BJ (cell line): ENCODE results near the gene GABBR2. TPM values are rescaled to one million over a fixed set of nuclear protein-coding genes. Genes with fewer than 3 reads are reported as not detected.

Experiments
- CTCF ChIA-PET: fragments of 350-600 bp; formaldehyde crosslinking; extraction: SDS; loops from one replicate; lab custom pipeline; 2021; ENCODE audit warnings: antibody characterized with exemption, inconsistent platforms; lab: Yijun Ruan, JAX
- POLR2A ChIA-PET: fragments of 300-600 bp; sonication (Branson Sonifier 250); formaldehyde crosslinking; extraction: SDS; loops from one replicate; lab custom pipeline; 2021; ENCODE audit warnings: antibody characterized with exemption; lab: Charles Lee
- DNase-seq: peaks from one replicate; pipeline ENCODE4 v3.0.0-alpha.2; 2011; ENCODE audit warnings: low read depth
- H3K27me3 ChIP-seq: 2 replicates; pipeline ENCODE4 v1.6.0; 2011; ENCODE audit warnings: low read length; ENCODE audit not compliant: control insufficient read depth, insufficient read depth
- H3K36me3 ChIP-seq: 2 replicates; pipeline ENCODE4 v1.5.1; 2011; ENCODE audit warnings: low read length; ENCODE audit not compliant: control insufficient read depth, insufficient read depth
- H3K4me3 ChIP-seq: 2 replicates; pipeline ENCODE4 v1.5.1; 2011; ENCODE audit warnings: low read depth, mild to moderate bottlenecking, control low read depth, low read length
- polyA plus RNA-seq: library from polyadenylated mRNA; depleted of rRNA; stranded (reverse); fragments of >200 nt; gene quantifications from 2 replicates; pipeline ENCODE4 v1.2.3, GENCODE V29; 2011
- TF ChIP-seq, protein P1 (sequence below): IDR thresholded peaks from 2 replicates; pipeline ENCODE4 v1.5.1; 2011; ENCODE audit warnings: low read depth, mild to moderate bottlenecking, control low read depth, inconsistent platforms, low read length, moderate library complexity; ENCODE audit not compliant: insufficient read depth

The GABBR2 gene
- polyA plus RNA-seq, 1 experiment, result 1.6 TPM

DNA sequence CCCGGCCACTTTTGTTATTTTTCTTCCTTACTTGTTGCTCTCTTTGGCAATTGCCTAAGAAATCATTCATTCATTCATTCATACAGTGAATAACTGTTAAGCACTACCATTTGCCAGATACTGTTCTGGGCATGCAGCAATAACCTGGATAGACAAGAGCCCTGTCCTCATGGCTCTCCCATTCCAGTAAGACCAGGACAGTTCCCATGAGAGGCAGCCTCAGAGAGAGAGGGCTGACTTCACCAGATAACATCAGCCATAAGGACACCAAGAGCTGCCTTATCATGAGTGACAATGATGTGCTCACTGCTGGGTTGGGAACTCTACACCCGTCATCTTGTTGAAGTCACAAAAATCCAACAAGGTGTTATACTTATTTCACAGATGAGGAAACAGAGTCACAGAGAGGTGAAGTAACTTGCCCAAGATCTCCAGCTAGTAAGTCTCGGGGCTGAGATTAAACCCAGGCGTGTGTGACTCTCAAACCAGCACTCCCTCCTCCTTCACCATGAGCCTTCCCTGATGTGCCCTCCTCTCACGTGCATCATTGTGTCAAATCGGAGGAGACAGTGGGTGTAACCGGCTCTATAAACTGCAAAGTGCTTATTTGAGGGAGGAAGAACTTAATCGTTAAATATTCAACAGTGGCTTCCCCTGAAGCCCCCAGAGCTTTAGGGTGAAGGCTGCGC lies 392.1 kb downstream of the GABBR2 start:
- DNase-seq, result no peak
- Histone ChIP-seq H3K36me3 (no peaks in the 10 kb centered on the region), H3K4me3 (no peak overlapping the region), H3K27me3 (no peaks in the 10 kb centered on the region)
- ChIA-PET POLR2A (no interaction called here), CTCF (interaction anchor here (0.7 to 8.6 kb wide), 32 partner anchors 9 to 475 kb away, joined by 3 to 150 read pairs (median 5); partner anchors contain the start of gene GABBR2)
- TF ChIP-seq, protein P1, sequence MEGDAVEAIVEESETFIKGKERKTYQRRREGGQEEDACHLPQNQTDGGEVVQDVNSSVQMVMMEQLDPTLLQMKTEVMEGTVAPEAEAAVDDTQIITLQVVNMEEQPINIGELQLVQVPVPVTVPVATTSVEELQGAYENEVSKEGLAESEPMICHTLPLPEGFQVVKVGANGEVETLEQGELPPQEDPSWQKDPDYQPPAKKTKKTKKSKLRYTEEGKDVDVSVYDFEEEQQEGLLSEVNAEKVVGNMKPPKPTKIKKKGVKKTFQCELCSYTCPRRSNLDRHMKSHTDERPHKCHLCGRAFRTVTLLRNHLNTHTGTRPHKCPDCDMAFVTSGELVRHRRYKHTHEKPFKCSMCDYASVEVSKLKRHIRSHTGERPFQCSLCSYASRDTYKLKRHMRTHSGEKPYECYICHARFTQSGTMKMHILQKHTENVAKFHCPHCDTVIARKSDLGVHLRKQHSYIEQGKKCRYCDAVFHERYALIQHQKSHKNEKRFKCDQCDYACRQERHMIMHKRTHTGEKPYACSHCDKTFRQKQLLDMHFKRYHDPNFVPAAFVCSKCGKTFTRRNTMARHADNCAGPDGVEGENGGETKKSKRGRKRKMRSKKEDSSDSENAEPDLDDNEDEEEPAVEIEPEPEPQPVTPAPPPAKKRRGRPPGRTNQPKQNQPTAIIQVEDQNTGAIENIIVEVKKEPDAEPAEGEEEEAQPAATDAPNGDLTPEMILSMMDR, result no peak

- no peak for DNase-seq
- TF ChIP-seq, protein P1, result peak; percentile 96
- H3K4me3 ChIP-seq, result no peak overlapping the region
- CTCF ChIA-PET, result interaction anchor here (0.7 to 8.6 kb wide), 48 partner anchors 8 to 476 kb away, joined by 3 to 150 read pairs (median 4); partner anchors contain the start of gene GABBR2
- POLR2A ChIA-PET, result no interaction called here
- no peaks in the 10 kb centered on the region for H3K36me3 ChIP-seq
- H3K27me3 ChIP-seq, result no peaks in the 10 kb centered on the region
Measured at GRCh38 chr9:98315551-98316060, 393.1 kb downstream of the GABBR2 start.

DNA sequence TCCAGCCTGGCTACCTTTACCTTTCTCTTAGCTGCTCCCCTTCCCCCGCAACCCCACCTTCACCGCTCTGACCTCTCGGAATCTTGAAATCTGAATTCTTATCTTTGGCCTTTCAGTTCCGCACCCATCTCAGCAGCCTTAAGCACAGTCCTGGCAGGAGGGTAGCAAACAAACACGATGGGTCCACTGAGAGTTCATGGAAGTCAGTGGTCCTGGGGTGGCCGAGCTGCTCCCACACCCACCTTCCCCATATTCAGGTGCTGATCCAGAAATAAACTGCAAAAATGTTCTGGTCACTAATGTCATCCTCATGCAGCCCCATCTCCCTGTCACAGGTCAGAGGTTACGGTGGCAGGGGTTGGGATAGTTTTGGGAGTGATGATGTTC lies 393.7 kb downstream of the GABBR2 start:
- POLR2A ChIA-PET, result no interaction called here
- H3K36me3 ChIP-seq, result no peaks in the 10 kb centered on the region
- no peak overlapping the region for H3K4me3 ChIP-seq
- TF ChIP-seq, protein P1, result no peak
- H3K27me3 ChIP-seq, result no peaks in the 10 kb centered on the region
- no peak for DNase-seq
- CTCF ChIA-PET, result interaction anchor here (0.6 to 8.6 kb wide), 32 partner anchors 8 to 477 kb away, joined by 3 to 150 read pairs (median 7); no protein-coding TSS in a partner anchor

DNA sequence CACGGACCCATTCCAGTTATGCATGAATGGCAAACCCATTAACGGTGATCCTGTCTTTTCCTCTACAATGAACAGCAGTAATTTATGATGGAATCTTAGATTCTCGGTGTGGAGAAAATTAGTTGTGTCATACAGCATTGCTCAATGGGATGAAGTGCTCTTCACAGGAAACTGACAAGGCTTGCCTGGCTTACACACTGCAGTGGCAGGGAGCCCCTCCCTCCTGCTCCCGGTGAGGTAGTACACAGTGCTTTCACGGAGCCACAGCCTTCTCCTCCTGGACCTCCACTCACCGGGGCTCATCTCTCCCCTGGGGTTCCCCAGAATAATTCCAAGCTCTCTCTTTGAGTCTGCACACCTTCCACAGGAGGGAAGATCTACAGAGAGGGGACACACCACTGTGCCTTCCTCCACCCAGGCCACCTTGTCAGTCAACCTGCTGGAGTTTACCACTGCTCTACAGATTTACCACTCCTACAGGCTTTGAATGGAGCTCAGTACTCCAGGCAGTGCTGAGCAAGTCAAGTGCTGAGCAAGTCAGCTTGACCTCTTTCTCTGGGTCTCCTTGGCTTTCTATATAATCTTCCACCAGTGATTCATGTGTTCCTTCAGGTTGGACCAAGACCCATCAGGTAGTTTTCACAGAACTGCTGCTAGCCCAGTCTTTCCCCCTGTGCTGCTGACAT lies 394.2 kb downstream of the GABBR2 start:
- Histone ChIP-seq H3K27me3 (no peaks in the 10 kb centered on the region), H3K4me3 (no peak overlapping the region), H3K36me3 (no peaks in the 10 kb centered on the region)
- DNase-seq, result no peak
- TF ChIP-seq, protein P1, result no peak
- ChIA-PET CTCF (interaction anchor here (0.6 to 8.6 kb wide), 26 partner anchors 8 to 477 kb away, joined by 3 to 150 read pairs (median 7); no protein-coding TSS in a partner anchor), POLR2A (no interaction called here)

DNA sequence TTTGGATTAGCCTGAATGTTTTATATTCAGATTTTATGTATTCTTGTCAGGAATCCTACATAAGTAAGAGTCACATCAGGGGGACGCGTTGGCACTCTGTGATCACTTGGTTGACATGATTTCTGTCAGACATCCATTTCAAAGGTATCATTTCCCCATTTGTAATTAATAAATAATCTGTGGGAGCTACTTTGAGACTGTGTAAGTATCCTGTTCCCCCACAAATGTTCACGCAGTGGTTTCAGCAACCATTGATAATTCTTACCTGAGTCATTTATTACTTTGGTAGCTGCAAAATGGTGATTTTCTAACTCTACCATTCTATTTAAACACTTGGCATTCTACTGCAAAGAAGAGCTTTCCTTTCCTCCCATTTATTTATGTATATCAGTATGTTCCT lies 396.4 kb downstream of the GABBR2 start:
- Histone ChIP-seq H3K4me3 (no peak overlapping the region), H3K27me3 (no peaks in the 10 kb centered on the region), H3K36me3 (no peaks in the 10 kb centered on the region)
- CTCF ChIA-PET, result interaction anchor here (1.0 to 8.6 kb wide), 3 partner anchors 10 to 464 kb away, joined by 3 to 150 read pairs (median 35); no protein-coding TSS in a partner anchor
- no peak for DNase-seq
- POLR2A ChIA-PET, result no interaction called here
- TF ChIP-seq, protein P1, result no peak
